Uterine smooth muscle cell (primary cell): ENCODE results near the gene TAS1R1. TPM values are rescaled to one million over a fixed set of nuclear protein-coding genes. Genes with fewer than 3 reads are reported as not detected.

Experiments used
- total RNA-seq: library from RNA; depleted of rRNA; stranded (reverse); fragments of >200 nt; gene quantifications from 2 replicates; pipeline ENCODE4 v1.2.3, GENCODE V29; 2014

Gene TAS1R1
- total RNA-seq: not detected in 2 replicates

DNA sequence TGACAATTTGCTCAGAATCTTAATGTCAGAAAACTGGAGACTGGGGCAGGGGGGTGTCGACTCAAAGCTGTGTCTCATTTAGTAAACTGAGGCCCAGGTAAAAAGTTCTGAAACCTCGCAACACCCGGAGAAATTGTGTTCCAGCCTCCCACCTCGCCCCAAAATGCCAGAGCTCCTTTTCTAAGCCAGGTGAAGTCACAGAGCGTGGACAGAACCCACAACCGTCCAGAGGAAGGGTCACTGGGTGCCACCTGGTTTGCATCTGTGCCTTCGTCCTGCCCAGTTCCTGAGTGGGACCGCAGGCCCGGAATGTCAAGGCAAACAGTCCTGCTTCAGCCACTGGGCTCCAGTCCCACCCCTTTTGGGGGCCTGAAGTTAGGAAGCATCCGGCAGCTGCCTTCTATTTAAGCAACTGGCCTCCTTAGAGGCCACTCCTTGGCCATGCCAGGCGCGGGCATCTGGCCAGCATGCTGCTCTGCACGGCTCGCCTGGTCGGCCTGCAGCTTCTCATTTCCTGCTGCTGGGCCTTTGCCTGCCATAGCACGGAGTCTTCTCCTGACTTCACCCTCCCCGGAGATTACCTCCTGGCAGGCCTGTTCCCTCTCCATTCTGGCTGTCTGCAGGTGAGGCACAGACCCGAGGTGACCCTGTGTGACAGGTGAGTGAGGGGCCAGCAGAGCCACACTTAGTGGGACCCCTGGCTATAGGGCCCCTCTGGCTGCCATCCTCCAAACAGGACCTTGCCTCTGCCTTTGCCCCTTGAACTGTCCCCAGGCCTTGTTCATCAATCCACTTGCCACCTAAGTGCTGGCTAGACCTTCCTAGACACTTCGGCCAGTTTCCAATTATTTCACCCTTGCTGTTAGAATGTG, at the start of gene TAS1R1:
Gene TAS1R1, plus strand, starts transcription at position 401 of the 872 bp plus-strand sequence. Its CDS starts 67 bp downstream, at position 468.

DNA sequence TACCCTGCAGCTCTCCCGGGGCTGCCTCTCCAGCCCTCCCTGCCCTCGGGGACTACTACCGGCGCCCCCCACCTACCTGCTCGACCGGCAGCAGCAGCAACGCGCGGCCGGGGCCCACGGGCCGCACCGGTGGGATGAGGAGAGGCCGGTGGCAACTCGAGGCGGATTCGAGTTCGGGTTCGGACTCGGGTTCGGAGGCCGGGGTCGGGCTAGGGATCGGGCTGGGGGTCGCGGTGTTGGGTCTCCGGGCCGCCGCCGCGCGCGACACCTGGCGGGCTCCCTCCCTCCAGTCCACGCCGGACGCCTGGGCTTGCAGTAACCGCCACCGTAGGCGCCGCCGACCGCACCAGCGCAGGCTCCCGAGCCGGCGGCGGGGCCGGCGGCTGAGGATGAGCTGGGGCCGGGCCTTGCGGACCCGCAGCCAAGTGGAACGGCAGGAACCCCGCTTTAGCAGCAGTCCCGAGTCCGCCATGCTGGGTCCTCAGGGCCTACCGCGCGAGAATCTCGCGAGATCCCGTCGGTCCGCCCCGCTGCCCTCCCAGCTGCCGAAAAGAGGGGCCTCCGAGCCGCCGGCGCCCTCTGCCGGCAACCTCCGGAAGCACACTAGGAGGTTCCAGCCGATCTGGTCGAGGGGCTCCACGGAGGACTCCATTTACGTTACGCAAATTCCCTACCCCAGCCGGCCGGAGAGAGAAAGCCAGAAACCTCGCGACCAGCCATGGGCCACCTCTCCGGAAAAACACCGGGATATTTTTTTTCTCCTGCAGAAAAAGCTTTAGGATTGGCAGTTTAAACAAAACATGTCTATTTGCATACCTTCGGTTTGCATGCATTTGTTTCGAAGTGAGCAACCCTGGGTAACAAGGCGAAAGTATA, 838 bp upstream of the TAS1R1 start, which contains the start of gene NOL9:
Gene NOL9, minus strand, starts transcription at position 483 of the 876 bp plus-strand sequence. Its CDS starts 11 bp downstream, at position 472.

DNA sequence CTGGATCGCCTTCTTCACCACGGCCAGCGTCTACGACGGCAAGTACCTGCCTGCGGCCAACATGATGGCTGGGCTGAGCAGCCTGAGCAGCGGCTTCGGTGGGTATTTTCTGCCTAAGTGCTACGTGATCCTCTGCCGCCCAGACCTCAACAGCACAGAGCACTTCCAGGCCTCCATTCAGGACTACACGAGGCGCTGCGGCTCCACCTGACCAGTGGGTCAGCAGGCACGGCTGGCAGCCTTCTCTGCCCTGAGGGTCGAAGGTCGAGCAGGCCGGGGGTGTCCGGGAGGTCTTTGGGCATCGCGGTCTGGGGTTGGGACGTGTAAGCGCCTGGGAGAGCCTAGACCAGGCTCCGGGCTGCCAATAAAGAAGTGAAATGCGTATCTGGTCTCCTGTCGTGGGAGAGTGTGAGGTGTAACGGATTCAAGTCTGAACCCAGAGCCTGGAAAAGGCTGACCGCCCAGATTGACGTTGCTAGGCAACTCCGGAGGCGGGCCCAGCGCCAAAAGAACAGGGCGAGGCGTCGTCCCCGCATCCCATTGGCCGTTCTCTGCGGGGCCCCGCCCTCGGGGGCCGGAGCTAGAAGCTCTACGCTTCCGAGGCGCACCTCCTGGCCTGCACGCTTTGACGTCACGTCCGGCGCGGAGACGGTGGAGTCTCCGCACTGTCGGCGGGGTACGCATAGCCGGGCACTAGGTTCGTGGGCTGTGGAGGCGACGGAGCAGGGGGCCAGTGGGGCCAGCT, 24.4 kb downstream of the TAS1R1 start, which contains the start of gene ZBTB48:
Gene ZBTB48, plus strand, starts transcription at position 621 of the 745 bp plus-strand sequence. CDS start 616 bp downstream, outside the sequence.

DNA sequence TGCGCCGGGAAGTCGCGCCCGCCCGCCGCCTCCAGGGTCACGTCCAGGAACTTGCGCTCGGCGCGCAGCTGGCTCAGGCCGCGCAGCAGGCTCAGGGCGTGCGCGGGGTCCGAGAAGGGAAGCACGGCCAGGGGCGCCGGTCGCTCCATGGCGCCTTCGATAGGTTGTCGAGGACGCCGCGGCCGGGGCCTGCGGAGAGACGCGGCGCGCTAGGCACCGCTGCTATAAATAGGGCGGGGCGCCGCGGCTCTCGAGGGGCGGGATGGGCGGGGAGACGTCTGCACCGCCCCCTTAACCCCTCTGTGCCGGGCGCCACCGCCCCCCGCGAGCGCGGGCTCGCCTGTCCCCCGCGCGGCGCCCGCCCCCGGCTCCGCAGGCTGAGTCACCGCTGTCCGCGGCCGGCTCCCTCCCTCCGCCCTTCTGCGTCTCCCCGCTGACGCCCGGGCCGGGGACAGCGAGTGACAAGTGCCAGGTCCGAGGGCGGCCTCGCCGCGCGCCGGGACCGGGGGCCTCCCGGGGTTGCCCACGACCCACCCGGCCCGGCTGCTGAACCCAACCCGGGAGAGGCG, 47.6 kb downstream of the TAS1R1 start, which contains the start of gene KLHL21:
Gene KLHL21, minus strand, starts transcription at position 201 of the 569 bp plus-strand sequence. Its CDS starts 52 bp downstream, at position 149.

DNA sequence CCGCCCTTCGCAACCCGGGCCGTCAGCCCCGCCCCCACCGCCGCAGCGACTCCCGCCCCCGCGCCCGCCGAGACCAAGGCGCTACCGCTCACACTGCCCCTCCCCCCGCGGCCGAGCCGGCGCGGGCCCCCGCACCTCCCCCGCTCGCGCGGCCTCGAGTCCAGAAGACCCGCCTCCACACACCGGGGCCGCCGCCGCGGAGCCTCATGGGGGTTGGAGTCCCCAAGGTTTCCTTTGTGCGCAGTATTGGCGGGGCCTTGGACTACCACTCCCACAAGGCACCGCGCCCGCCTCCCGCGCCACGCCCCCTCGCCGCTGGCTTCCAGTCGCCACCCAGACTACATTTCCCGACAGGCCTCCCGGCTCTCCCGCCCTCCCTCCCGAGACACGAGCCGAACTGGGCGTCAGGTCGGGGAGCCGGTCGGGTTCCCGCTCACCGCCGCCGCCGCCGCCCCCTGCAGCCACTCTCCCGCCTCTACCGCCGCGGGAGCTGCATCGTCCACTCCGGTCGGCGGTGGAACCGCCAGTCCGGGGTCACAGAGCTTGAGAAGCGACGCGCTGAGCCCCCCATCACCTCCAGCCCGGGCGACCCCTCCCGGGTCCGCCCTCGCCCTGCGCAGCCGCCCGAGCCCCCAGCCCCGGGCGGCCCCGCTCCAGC, 58.4 kb downstream of the TAS1R1 start, which contains the start of gene PHF13:
Gene PHF13, plus strand, starts transcription at position 371 of the 658 bp plus-strand sequence. CDS start 336 bp downstream, outside the sequence.

DNA sequence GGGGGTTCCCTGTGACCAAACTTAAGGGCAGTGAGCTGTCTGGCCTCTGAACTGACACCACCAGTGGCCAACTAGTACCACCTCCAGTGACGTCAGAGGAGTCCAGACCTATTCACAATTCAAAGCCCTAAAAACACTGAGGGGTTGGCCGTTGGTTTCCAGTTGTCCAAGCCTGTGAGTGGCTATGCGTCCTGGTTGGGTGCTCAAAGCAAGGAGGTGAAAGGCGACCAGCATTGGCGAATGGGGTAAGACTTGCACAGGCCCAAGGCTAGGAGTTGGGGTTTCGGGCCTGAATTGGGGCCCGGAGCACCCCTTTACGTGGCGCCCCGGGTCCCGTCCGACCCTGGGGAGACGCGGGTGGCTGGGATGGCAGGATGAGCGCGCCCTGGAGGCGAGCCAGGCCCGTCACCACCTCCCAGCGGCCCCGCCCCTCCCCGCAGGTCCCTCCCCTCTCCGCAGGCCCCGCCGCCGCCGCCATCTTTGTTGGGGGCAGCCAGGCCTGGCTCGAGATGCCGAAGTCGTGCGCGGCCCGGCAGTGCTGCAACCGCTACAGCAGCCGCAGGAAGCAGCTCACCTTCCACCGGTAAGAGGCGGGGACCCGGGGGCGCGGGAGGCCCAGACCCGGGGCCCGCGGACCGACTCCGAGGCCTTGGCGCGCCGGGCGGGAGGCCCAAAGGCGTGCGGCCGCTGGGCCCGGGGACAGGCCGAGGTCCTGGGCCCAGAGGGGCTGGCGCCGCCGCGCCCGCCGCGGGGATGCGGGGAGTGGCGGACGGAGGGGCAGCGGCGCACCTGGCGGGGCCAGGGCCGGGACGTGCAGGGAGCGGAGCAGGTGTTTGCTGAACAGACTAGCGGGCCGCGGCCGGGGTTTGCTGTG, 69.8 kb downstream of the TAS1R1 start, which contains the start of gene THAP3:
Gene THAP3, plus strand, starts transcription at position 159 of the 874 bp plus-strand sequence. Its CDS starts 351 bp downstream, at position 510.

Other genes starting within 250 kb of the TAS1R1 start
- 31.4 and 39.6 TPM in 2 replicates for gene ACOT7, start 161.5 kb upstream of the TAS1R1 start, total RNA-seq
- gene HES2, start 135.4 kb upstream of the TAS1R1 start, total RNA-seq: under 0.01 TPM in 1 of 2 replicates, not detected in the other
- 0.62 TPM in 1 of 2 replicates, not detected in the other for gene ESPN, start 130.5 kb upstream of the TAS1R1 start, total RNA-seq
- gene TNFRSF25, start 89.1 kb upstream of the TAS1R1 start, total RNA-seq: 2.9 and 4.5 TPM in 2 replicates
- 14.7 and 17.0 TPM in 2 replicates for gene PLEKHG5, start 63.6 kb upstream of the TAS1R1 start, total RNA-seq
- gene NOL9, start 794 bp upstream of the TAS1R1 start, total RNA-seq: 22.2 and 24.6 TPM in 2 replicates
- 17.4 and 19.2 TPM in 2 replicates for gene ZBTB48, start 24.7 kb downstream of the TAS1R1 start, total RNA-seq
- gene KLHL21, start 47.6 kb downstream of the TAS1R1 start, total RNA-seq: 71.9 and 94.2 TPM in 2 replicates
- 18.6 and 19.9 TPM in 2 replicates for gene PHF13, start 58.4 kb downstream of the TAS1R1 start, total RNA-seq
- 25.7 and 31.0 TPM in 2 replicates for gene THAP3, start 69.6 kb downstream of the TAS1R1 start, total RNA-seq
- gene DNAJC11, start 146.5 kb downstream of the TAS1R1 start, total RNA-seq: 28.9 and 37.4 TPM in 2 replicates
- 58.1 and 60.2 TPM in 2 replicates for gene CAMTA1, start 230.1 kb downstream of the TAS1R1 start, total RNA-seq